Measurements from ENCODE around the gene CERK. TPM values are rescaled to one million over a fixed set of nuclear protein-coding genes. Genes with fewer than 3 reads are reported as not detected.
"Not testable (repeated sequence)": the region's sequence is repeated elsewhere in the genome, so short reads cannot be mapped to it uniquely, and the experiment has no call there.

Gene CERK
- total RNA-seq, 5 donors from 2014 or later (not counting 1 experiment from before 2014, with no cell fraction given): 77.4 to 155 (median 125) TPM

DNA sequence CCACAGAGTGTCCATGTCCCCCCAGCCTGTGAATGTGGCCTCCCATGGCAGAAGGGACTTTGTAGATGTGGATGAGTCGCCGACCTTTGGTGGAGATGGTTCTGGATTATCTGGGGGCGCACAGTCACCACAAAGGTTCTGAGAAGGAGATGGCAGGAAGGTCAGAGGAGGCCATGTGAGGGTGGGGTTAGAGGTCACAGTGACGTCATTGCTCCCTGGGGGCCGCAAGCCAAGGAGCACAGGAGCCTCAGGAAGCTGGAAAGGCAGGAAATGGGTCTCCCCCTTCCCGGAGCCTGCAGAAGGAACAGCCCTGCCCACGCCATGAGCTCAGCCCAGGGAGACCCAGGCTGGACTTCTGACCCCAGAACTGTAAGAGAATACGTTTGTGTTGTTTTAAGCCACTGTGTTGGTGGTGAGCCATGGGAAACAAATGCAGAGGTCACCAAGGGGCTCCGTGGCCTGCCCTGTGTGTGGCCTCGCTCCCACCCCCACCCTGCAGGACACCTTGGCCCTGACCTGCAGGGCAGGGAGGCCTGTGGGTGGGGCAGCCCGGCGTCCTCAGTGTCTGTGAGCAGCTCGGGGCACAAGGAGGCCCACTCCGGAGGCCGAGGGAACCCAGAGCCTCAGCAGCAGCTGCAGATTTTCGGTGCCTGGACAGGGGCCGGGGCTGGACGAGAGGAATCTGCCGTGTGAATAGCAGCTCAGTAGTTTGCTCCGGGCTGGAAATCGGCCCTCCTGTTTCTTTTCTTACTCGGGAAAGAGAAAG is 85.8 kb downstream of the CERK start:
- no peak for DNase-seq
- no peak for ATAC-seq (replicated peaks in 1 of 4)
- ChIA-PET CTCF (no interaction called here), POLR2A (no interaction called here)
- Histone ChIP-seq H3K36me3 (ENCODE audit: control insufficient read depth in 2 of 2, extremely low read depth in 1 of 2, insufficient read depth in 1 of 2, low read length in 1 of 2) (no peaks in the 10 kb centered on the region), H3K9me3 (no peaks in the 10 kb centered on the region), H3K27ac (ENCODE audit: low read length) (no peak overlapping the region), H3K4me3 (ENCODE audit: control insufficient read depth in 1 of 2, extremely low read depth in 1 of 2, low read length in 1 of 2) (no peak overlapping the region), H3K27me3 (replicated peaks in 1 of 2; ENCODE audit: control insufficient read depth in 2 of 2, extremely low read depth in 1 of 2, insufficient read depth in 2 of 2, low read length in 1 of 2) (no peaks in the 10 kb centered on the region), H3K4me1 (ENCODE audit: control insufficient read depth in 1 of 2, extremely low read depth in 1 of 2, insufficient read depth in 2 of 2, low read length in 2 of 2) (peaks cover 0 to 16% of the 10 kb centered on the region in 2 experiments)
- 90% methylated on average over 19 of the region's 22 CpGs for WGBS (ENCODE audit: insufficient coverage)
- Mint-ChIP-seq H3K9me3 (peaks cover 0 to 6% (median 0%) of the 10 kb centered on the region in 3 donors), H3K27me3 (no peaks in the 10 kb centered on the region), H3K36me3 (no peaks in the 10 kb centered on the region), H3K4me3 (no peak overlapping the region), H3K27ac (no peak overlapping the region), H3K4me1 (peaks cover 8 to 22% (median 20%) of the 10 kb centered on the region in 3 donors)

DNA sequence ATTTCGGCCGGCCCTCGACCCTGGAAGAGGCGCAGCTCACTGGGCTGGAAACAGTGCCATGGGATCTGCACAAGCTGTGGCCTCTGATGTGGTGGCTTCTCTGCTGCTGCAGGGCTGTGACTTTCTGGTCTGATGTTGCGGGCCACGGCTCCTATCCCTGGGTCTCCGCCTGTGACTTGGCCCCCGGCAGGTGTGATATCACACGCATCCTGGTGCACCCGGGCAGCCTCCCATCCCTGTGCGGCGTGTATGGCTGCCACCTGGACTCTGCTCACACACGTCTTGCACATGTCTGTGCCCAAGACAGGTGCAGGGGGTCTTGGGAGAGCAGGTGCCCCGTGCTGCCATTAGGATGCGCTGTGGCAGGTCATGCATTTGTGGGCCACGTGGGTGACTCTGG is 86.7 kb downstream of the CERK start:
- ATAC-seq (replicated peaks in 1 of 4): no peak
- Histone ChIP-seq H3K4me1 (ENCODE audit: control insufficient read depth in 1 of 2, extremely low read depth in 1 of 2, insufficient read depth in 2 of 2, low read length in 2 of 2) (peaks cover 0 to 16% of the 10 kb centered on the region in 2 experiments), H3K4me3 (ENCODE audit: control insufficient read depth in 1 of 2, extremely low read depth in 1 of 2, low read length in 1 of 2) (no peak overlapping the region), H3K27me3 (replicated peaks in 1 of 2; ENCODE audit: control insufficient read depth in 2 of 2, extremely low read depth in 1 of 2, insufficient read depth in 2 of 2, low read length in 1 of 2) (no peaks in the 10 kb centered on the region), H3K36me3 (ENCODE audit: control insufficient read depth in 2 of 2, extremely low read depth in 1 of 2, insufficient read depth in 1 of 2, low read length in 1 of 2) (no peaks in the 10 kb centered on the region), H3K9me3 (no peaks in the 10 kb centered on the region), H3K27ac (ENCODE audit: low read length) (no peak overlapping the region)
- CTCF ChIA-PET: no interaction called here
- WGBS (ENCODE audit: insufficient coverage): 90% methylated on average over 16 of the region's 16 CpGs
- POLR2A ChIA-PET: no interaction called here
- Mint-ChIP-seq H3K4me1 (peaks cover 8 to 22% (median 20%) of the 10 kb centered on the region in 3 donors), H3K27me3 (no peaks in the 10 kb centered on the region), H3K27ac (no peak overlapping the region), H3K4me3 (no peak overlapping the region), H3K9me3 (peaks cover 0 to 6% (median 0%) of the 10 kb centered on the region in 3 donors), H3K36me3 (no peaks in the 10 kb centered on the region)
- DNase-seq: no peak

DNA sequence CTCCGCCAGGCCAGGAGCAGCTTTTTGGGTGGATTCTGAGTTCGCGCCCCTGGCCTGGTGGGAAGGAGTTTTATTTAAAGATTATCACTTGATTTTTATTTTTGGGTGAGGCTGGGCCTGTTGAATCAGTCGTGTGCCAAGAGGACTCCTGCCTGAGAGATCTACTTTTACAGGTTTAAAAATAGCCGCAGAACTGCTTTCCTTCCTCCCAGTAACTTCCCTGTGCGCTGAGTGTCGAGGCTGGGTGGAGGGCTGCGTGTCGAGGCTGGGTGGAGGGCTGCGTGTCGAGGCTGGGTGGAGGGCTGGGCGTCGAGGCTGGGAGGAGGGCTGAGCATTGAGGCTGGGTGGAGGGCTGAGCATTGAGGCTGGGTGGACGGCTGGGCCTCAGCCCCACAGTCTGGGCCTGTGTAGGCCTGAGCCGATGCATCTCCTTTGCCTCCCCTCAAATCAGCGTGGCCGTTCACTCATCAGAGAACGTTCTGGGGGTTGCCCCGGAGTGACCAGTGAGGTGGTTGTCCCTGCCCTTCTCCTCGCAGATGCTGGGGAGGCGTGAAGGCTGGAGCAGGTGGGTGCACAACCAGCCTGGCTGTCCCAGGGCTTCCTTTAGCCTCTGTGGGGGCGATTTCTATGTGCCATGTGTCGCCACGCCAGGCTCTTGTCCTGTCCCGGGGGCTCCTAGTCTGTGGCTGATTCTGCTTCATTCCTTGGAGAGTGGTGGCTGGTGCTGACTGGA is 87.8 kb downstream of the CERK start:
- H3K27me3 Mint-ChIP-seq: no peaks in the 10 kb centered on the region
- Histone ChIP-seq H3K27me3 (replicated peaks in 1 of 2; ENCODE audit: control insufficient read depth in 2 of 2, extremely low read depth in 1 of 2, insufficient read depth in 2 of 2, low read length in 1 of 2) (no peaks in the 10 kb centered on the region), H3K4me1 (ENCODE audit: control insufficient read depth in 1 of 2, extremely low read depth in 1 of 2, insufficient read depth in 2 of 2, low read length in 2 of 2) (peaks cover 0 to 16% of the 10 kb centered on the region in 2 experiments), H3K36me3 (ENCODE audit: control insufficient read depth in 2 of 2, extremely low read depth in 1 of 2, insufficient read depth in 1 of 2, low read length in 1 of 2) (peaks cover 0 to 5% of the 10 kb centered on the region in 2 donors), H3K27ac (ENCODE audit: low read length) (no peak overlapping the region), H3K4me3 (ENCODE audit: control insufficient read depth in 1 of 2, extremely low read depth in 1 of 2, low read length in 1 of 2) (no peak overlapping the region), H3K9me3 (no peaks in the 10 kb centered on the region)
- CTCF ChIA-PET: no interaction called here
- H3K27ac Mint-ChIP-seq: no peak overlapping the region
- peaks cover 8 to 22% (median 20%) of the 10 kb centered on the region in 3 donors for H3K4me1 Mint-ChIP-seq
- 84% methylated on average over 19 of the region's 25 CpGs for WGBS (ENCODE audit: insufficient coverage)
- H3K9me3 Mint-ChIP-seq: peaks cover 0 to 6% (median 0%) of the 10 kb centered on the region in 3 donors
- DNase-seq (no peak), ATAC-seq (replicated peaks in 1 of 4) (no peak)
- H3K4me3 Mint-ChIP-seq: no peak overlapping the region
- no peaks in the 10 kb centered on the region for H3K36me3 Mint-ChIP-seq
- POLR2A ChIA-PET: no interaction called here

DNA sequence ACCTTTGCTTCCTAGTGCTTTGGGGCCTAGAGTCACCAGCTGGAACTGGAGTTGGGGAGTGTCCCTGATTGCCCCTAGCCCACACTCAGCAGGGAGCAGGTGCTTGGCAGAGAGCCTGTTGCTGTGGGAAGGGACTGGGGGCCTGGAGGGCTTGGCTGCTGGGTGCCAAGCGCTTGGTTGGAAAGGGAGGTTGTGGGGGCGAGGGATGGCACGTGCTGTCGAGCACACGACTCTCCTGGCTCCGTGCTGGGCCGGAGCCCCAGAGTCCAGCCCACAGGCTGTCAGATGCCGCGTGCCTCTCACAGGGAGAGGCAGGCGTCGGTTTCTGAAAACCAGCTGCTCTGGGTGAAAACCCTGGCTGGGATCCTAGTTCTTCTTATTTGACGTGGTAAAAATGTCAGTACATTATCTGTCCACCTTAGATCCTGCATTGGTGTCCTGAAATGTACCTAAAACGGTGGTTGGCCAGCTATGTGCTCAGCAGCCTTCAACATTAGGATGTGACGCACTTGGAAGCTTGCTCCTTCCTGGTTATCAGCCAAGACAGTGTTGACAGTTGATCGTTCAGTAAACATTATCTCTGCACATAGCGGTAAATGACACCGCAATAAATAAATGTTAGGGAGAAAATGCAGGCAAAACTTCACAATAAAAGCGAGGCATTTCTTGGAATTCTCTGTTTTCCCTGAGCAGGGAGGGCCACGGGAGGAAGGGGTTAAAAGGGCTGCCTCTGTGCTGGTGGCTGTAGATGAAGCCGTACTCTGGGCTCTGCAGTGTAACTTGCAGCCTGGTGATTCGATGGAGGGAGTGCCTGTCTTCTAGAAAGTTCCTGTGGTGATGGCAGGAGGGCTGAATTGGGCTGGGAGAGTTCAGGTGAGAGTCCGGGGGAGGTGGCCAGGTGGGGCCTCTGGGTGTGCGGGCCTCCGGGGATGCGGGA is 88.6 kb downstream of the CERK start:
- Histone ChIP-seq H3K36me3 (ENCODE audit: control insufficient read depth in 2 of 2, extremely low read depth in 1 of 2, insufficient read depth in 1 of 2, low read length in 1 of 2) (peaks cover 0 to 5% of the 10 kb centered on the region in 2 donors), H3K27me3 (replicated peaks in 1 of 2; ENCODE audit: control insufficient read depth in 2 of 2, extremely low read depth in 1 of 2, insufficient read depth in 2 of 2, low read length in 1 of 2) (no peaks in the 10 kb centered on the region), H3K4me1 (ENCODE audit: control insufficient read depth in 1 of 2, extremely low read depth in 1 of 2, insufficient read depth in 2 of 2, low read length in 2 of 2) (peaks cover 0 to 16% of the 10 kb centered on the region in 2 experiments), H3K9me3 (no peaks in the 10 kb centered on the region), H3K4me3 (ENCODE audit: control insufficient read depth in 1 of 2, extremely low read depth in 1 of 2, low read length in 1 of 2) (no peak overlapping the region), H3K27ac (ENCODE audit: low read length) (no peak overlapping the region)
- DNase-seq: no peak
- ChIA-PET POLR2A (no interaction called here), CTCF (no interaction called here)
- 84% methylated on average over 24 of the region's 25 CpGs for WGBS (ENCODE audit: insufficient coverage)
- Mint-ChIP-seq H3K4me3 (no peak overlapping the region), H3K4me1 (peaks cover 8 to 22% (median 22%) of the 10 kb centered on the region in 3 donors), H3K9me3 (peaks cover 0 to 6% (median 0%) of the 10 kb centered on the region in 3 donors), H3K36me3 (no peaks in the 10 kb centered on the region), H3K27ac (no peak overlapping the region), H3K27me3 (no peaks in the 10 kb centered on the region)
- ATAC-seq (replicated peaks in 1 of 4): no peak

DNA sequence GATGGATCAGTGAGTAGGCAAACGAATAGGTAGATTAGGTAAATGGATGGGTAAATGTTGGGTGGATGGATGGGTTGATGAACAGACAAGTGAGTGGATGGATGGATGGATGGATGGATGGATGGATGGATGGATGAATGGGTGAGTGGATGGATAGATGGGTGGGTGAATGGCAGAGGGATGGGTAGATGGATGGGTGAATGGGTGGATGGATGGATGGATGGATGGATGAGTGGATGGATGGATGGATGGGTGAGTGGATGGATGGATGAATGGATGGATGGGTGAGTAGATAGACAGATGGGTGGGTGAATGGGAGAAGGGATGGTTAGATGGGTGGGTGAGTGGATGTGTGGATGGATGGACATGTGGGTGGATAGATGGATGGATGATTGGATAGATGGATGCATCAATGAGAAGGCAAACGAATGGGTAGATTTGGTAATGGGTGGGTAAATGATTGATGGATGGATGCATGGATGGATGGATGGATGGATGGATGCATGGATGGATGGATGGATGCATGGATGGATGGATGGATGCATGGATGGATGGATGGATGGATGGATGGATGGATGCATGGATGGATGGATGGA is 89.7 kb downstream of the CERK start:
- H3K27me3 Mint-ChIP-seq; H3K4me3 Mint-ChIP-seq; H3K27ac ChIP-seq (ENCODE audit: low read length); POLR2A ChIA-PET; DNase-seq; H3K9me3 Mint-ChIP-seq; H3K36me3 Mint-ChIP-seq; H3K4me3 ChIP-seq (ENCODE audit: control insufficient read depth in 1 of 2, extremely low read depth in 1 of 2, low read length in 1 of 2); ATAC-seq (replicated peaks in 1 of 4); H3K27ac Mint-ChIP-seq; H3K36me3 ChIP-seq (ENCODE audit: control insufficient read depth in 2 of 2, extremely low read depth in 1 of 2, insufficient read depth in 1 of 2, low read length in 1 of 2); H3K27me3 ChIP-seq (replicated peaks in 1 of 2; ENCODE audit: control insufficient read depth in 2 of 2, extremely low read depth in 1 of 2, insufficient read depth in 2 of 2, low read length in 1 of 2); H3K9me3 ChIP-seq: not testable (repeated sequence)
- 91% methylated on average over 2 of the region's 2 CpGs for WGBS (ENCODE audit: insufficient coverage)
- CTCF ChIA-PET: interaction anchor here in 1 of 2 donors (0.6 kb wide), 1 partner anchor 23 kb away, joined by 7 read pairs; no protein-coding TSS in a partner anchor
- peaks cover 8 to 27% (median 17%) of the 10 kb centered on the region in 3 donors for H3K4me1 Mint-ChIP-seq
- peaks cover 0 to 10% of the 10 kb centered on the region in 2 experiments for H3K4me1 ChIP-seq (ENCODE audit: control insufficient read depth in 1 of 2, extremely low read depth in 1 of 2, insufficient read depth in 2 of 2, low read length in 2 of 2)
